IMR-90 (cell line): ENCODE results near the gene NR0B2. TPM values are rescaled to one million over a fixed set of nuclear protein-coding genes. Genes with fewer than 3 reads are reported as not detected.

ENCODE experiments used
- ATAC-seq: fragments of 200-7000 bp; cut with Tn5 transposase; 2 replicates; pipeline ENCODE4 v1.9.1; 2020; ENCODE audit warnings: low read depth, mild to moderate bottlenecking, moderate library complexity
- Bru-seq: library from RNA; stranded (reverse); fragments of 400-500 nt; gene quantifications from one replicate; lab custom pipeline; 2021; lab: Mats Ljungman, UMichigan
- BruChase-seq, 2 experiments: library from RNA; stranded (reverse); fragments of 400-500 nt; gene quantifications; one replicate each; lab custom pipeline; 2021; lab: Mats Ljungman, UMichigan
- BruUV-seq: library from RNA; stranded (reverse); fragments of 400-500 nt; replicated peaks from 2 replicates; lab custom pipeline; 2021; lab: Mats Ljungman, UMichigan
- CTCF ChIA-PET: fragments of 300-600 bp; formaldehyde crosslinking; extraction: SDS; loops from one replicate; lab custom pipeline; 2021; ENCODE audit warnings: antibody characterized with exemption; lab: Yijun Ruan, JAX
- POLR2A ChIA-PET: fragments of 300-600 bp; sonication (Branson Sonifier 250); formaldehyde crosslinking; loops from one replicate; lab custom pipeline; 2022; ENCODE audit warnings: antibody characterized with exemption; ENCODE audit not compliant: unreplicated experiment; lab: Charles Lee
- DNase-seq: peaks from one replicate; pipeline ENCODE4 v3.0.0; 2013
- H2AFZ ChIP-seq: replicated peaks from 2 replicates; pipeline ENCODE3; 2013; ENCODE audit warnings: low read length, mild to moderate bottlenecking; ENCODE audit not compliant: poor library complexity
- H2AK5ac ChIP-seq: 2 replicates; pipeline ENCODE4 v1.6.1; 2013; ENCODE audit warnings: low read depth, low read length, inconsistent platforms
- H2AK9ac ChIP-seq: replicated peaks from 2 replicates; pipeline ENCODE3; 2013; ENCODE audit warnings: mild to moderate bottlenecking, low read depth, low read length, moderate library complexity; ENCODE audit not compliant: poor library complexity
- H2BK120ac ChIP-seq: 2 replicates; pipeline ENCODE4 v1.6.1; 2013; ENCODE audit warnings: low read depth, low read length, inconsistent platforms
- H2BK15ac ChIP-seq: 3 replicates; pipeline ENCODE4 v1.6.1; 2013; ENCODE audit warnings: low read depth, low read length, inconsistent platforms
- H2BK20ac ChIP-seq: 2 replicates; pipeline ENCODE4 v1.6.1; 2013; ENCODE audit warnings: low read depth, mild to moderate bottlenecking, inconsistent platforms, low read length, moderate library complexity
- H2BK5ac ChIP-seq: 2 replicates; pipeline ENCODE4 v1.6.1; 2013; ENCODE audit warnings: mild to moderate bottlenecking, low read depth, low read length, inconsistent platforms; ENCODE audit not compliant: poor library complexity, severe bottlenecking
- H3K14ac ChIP-seq: replicated peaks from 2 replicates; pipeline ENCODE4 v1.6.1; 2013; ENCODE audit warnings: low read depth, low read length, inconsistent platforms
- H3K18ac ChIP-seq: 2 replicates; pipeline ENCODE4 v1.6.1; 2013; ENCODE audit warnings: low read depth, low read length, control low read depth
- H3K23ac ChIP-seq: 2 replicates; pipeline ENCODE4 v1.6.1; 2013; ENCODE audit warnings: low read depth, low read length, inconsistent platforms
- H3K27ac ChIP-seq: 2 replicates; pipeline ENCODE4 v1.5.1; 2013; ENCODE audit warnings: mild to moderate bottlenecking, control low read depth, low read length; ENCODE audit not compliant: insufficient read depth
- H3K27me3 ChIP-seq: 2 replicates; pipeline ENCODE4 v1.6.1; 2013; ENCODE audit warnings: low read length; ENCODE audit not compliant: control insufficient read depth, insufficient read depth
- H3K36me3 ChIP-seq: 2 replicates; pipeline ENCODE4 v1.6.1; 2013; ENCODE audit warnings: low read length, mixed read lengths; ENCODE audit not compliant: control insufficient read depth, insufficient read depth
- H3K4ac ChIP-seq: 2 replicates; pipeline ENCODE4 v1.6.1; 2013; ENCODE audit warnings: low read depth, low read length, inconsistent platforms
- H3K4me1 ChIP-seq: 2 replicates; pipeline ENCODE4 v1.6.1; 2013; ENCODE audit warnings: low read length, mixed read lengths; ENCODE audit not compliant: control insufficient read depth, insufficient read depth
- H3K4me2 ChIP-seq: 2 replicates; pipeline ENCODE4 v1.6.1; 2013; ENCODE audit warnings: low read depth, mild to moderate bottlenecking, control low read depth, low read length, moderate library complexity
- H3K4me3 ChIP-seq: 2 replicates; pipeline ENCODE4 v1.5.1; 2013; ENCODE audit warnings: low read depth, mild to moderate bottlenecking, control low read depth, low read length, moderate library complexity; ENCODE audit not compliant: insufficient read depth
- H3K56ac ChIP-seq: 2 replicates; pipeline ENCODE4 v1.6.1; 2013; ENCODE audit warnings: low read length, inconsistent platforms; ENCODE audit not compliant: insufficient read depth; ENCODE audit errors: extremely low read depth
- H3K79me1 ChIP-seq, 2 experiments: 2 replicates each; pipeline ENCODE4 v1.6.1; 2013; ENCODE audit warnings: low read length in 2 of 2, inconsistent platforms in 1 of 2, low read depth in 1 of 2
- H3K9ac ChIP-seq: 2 replicates; pipeline ENCODE4 v1.6.1; 2013; ENCODE audit warnings: low read depth, low read length, control low read depth
- H3K9me1 ChIP-seq: 2 replicates; pipeline ENCODE4 v1.6.1; 2013; ENCODE audit warnings: low read length, inconsistent platforms; ENCODE audit not compliant: insufficient read depth
- H3K9me3 ChIP-seq: 2 replicates; pipeline ENCODE4 v1.6.1; 2013; ENCODE audit warnings: low read length; ENCODE audit not compliant: control insufficient read depth, insufficient read depth
- H4K20me1 ChIP-seq: 2 replicates; pipeline ENCODE4 v1.6.1; 2013; ENCODE audit warnings: low read length, inconsistent platforms; ENCODE audit not compliant: insufficient read depth
- H4K5ac ChIP-seq: 2 replicates; pipeline ENCODE4 v1.6.1; 2013; ENCODE audit warnings: mild to moderate bottlenecking, low read depth, low read length, control low read depth
- H4K8ac ChIP-seq, 2 experiments: 2 replicates each; pipeline ENCODE4 v1.6.1; 2013; ENCODE audit warnings: low read depth in 2 of 2, low read length in 2 of 2, control low read depth in 1 of 2, inconsistent platforms in 1 of 2
- H4K91ac ChIP-seq: 2 replicates; pipeline ENCODE4 v1.6.1; 2013; ENCODE audit warnings: low read depth, low read length, inconsistent platforms; ENCODE audit not compliant: insufficient read depth
- BHLHE40 ChIP-seq: fragments of 150-350 bp; IDR thresholded peaks from 2 replicates; pipeline ENCODE4 v1.6.1; 2016; ENCODE audit warnings: mild to moderate bottlenecking, low read depth, low read length
- CEBPB ChIP-seq: IDR thresholded peaks from 2 replicates; pipeline ENCODE4 v1.6.1; 2012; ENCODE audit warnings: low read depth, low read length, improper control_type of control experiment
- CTCF ChIP-seq: conservative IDR thresholded peaks from 2 replicates; pipeline ENCODE4 v1.5.1; 2012; ENCODE audit warnings: mild to moderate bottlenecking, low read depth, low read length, improper control_type of control experiment
- FOS ChIP-seq: fragments of 150-350 bp; IDR thresholded peaks from 2 replicates; pipeline ENCODE4 v1.6.1; 2016; ENCODE audit warnings: low read depth, low read length
- MAFK ChIP-seq: IDR thresholded peaks from 2 replicates; pipeline ENCODE4 v1.6.1; 2012; ENCODE audit warnings: low read depth, low read length, improper control_type of control experiment
- MXI1 ChIP-seq: IDR thresholded peaks from 2 replicates; pipeline ENCODE4 v1.6.1; 2012; ENCODE audit warnings: low read depth, mild to moderate bottlenecking, low read length, moderate library complexity, borderline replicate concordance
- POLR2A ChIP-seq: IDR thresholded peaks from 2 replicates; pipeline ENCODE4 v1.6.1; 2012; ENCODE audit warnings: mild to moderate bottlenecking, low read depth, low read length
- RAD21 ChIP-seq: IDR thresholded peaks from 2 replicates; pipeline ENCODE4 v1.6.1; 2012; ENCODE audit warnings: low read length, improper control_type of control experiment
- RCOR1 ChIP-seq: IDR thresholded peaks from 2 replicates; pipeline ENCODE4 v1.6.1; 2012; ENCODE audit warnings: mild to moderate bottlenecking, low read length, improper control_type of control experiment; ENCODE audit not compliant: insufficient replicate concordance
- RFX5 ChIP-seq: IDR thresholded peaks from 2 replicates; pipeline ENCODE4 v1.8.0; 2012; ENCODE audit warnings: low read depth, mild to moderate bottlenecking, low read length, moderate library complexity
- WGBS, 2 experiments: methylation state at CpG; one replicate each; pipeline versions ENCODE4 v1.1.5 to v1.1.7; 2013; ENCODE audit warnings: missing lambda C conversion rate in 2 of 2; ENCODE audit not compliant: insufficient read length in 1 of 2; ENCODE audit errors: extremely low coverage in 2 of 2; 5-methylcytosine and 5-hydroxymethylcytosine counted together
- dilution Hi-C: fragments of 300-500 bp; cut with HindIII; formaldehyde crosslinking; loops from one replicate; pipeline ENCODE4 v1.14.3; 2018; ENCODE audit warnings: low sequenced_read_pairs; ENCODE audit not compliant: unreplicated experiment
- in situ Hi-C: fragments of 300-500 bp; cut with MboI; formaldehyde crosslinking; loops from 3 replicates; pipeline ENCODE4 v1.14.3; 2019; ENCODE audit warnings: low sequenced_read_pairs, inconsistent platforms, mixed read lengths
- intact Hi-C: fragments of 100-400 bp; cut with micrococcal nuclease; formaldehyde crosslinking; loops from 2 replicates; pipeline ENCODE4 v1.10.0; 2022
- long read RNA-seq: library from polyadenylated mRNA; unstranded; transcript quantifications from one replicate; pipeline ENCODE4 v2.0.0, GENCODE V29; 2021; ENCODE audit not compliant: unreplicated experiment
- polyA plus RNA-seq, 3 experiments: library from polyadenylated mRNA; depleted of rRNA; stranded (reverse); fragments of >200 nt; gene quantifications; 2 replicates each; pipeline ENCODE4 v1.2.3, GENCODE V29; 2012; ENCODE audit warnings: low replicate concordance in 1 of 3
- total RNA-seq: library from RNA; depleted of rRNA; stranded (reverse); fragments of >200 nt; gene quantifications from 2 replicates; pipeline ENCODE4 v1.2.3, GENCODE V29; 2012; rRNA removed
- TF ChIP-seq, protein P1 (sequence below): fragments of 150-350 bp; IDR thresholded peaks from 2 replicates; pipeline ENCODE4 v1.6.1; 2016; ENCODE audit warnings: low read depth, mild to moderate bottlenecking, low read length, moderate library complexity, borderline replicate concordance
- TF ChIP-seq, protein P2 (sequence below): fragments of 150-350 bp; IDR thresholded peaks from 2 replicates; pipeline ENCODE4 v1.6.1; 2017; ENCODE audit warnings: mild to moderate bottlenecking, antibody characterized with exemption, low read length, low read depth

The NR0B2 gene, protein sequence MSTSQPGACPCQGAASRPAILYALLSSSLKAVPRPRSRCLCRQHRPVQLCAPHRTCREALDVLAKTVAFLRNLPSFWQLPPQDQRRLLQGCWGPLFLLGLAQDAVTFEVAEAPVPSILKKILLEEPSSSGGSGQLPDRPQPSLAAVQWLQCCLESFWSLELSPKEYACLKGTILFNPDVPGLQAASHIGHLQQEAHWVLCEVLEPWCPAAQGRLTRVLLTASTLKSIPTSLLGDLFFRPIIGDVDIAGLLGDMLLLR
- total RNA-seq (not detected in 2 replicates), polyA plus RNA-seq (2012; rRNA removed) (not detected in 2 replicates), Bru-seq, nascent RNA (not detected), BruChase-seq, experiment 1, labeled RNA remaining after a 6-hour chase (percentile 21 among the genes with signal in this experiment), BruChase-seq, experiment 2, labeled RNA remaining after a 2-hour chase (not detected)
- not detected in 2 replicates for polyA plus RNA-seq (2012; cell fraction: cytosol; rRNA removed)
- polyA plus RNA-seq (2012; cell fraction: nucleus; rRNA removed; ENCODE audit: low replicate concordance): not detected in 2 replicates
- long read RNA-seq: 0 reads

- dilution Hi-C loops: no loop called here
- Histone ChIP-seq H4K91ac (no peak within 1 kb of the TSS), H2AFZ (no peak within 1 kb of the TSS), H2AK5ac (no peak within 1 kb of the TSS), H3K79me1 (no peaks in the 10 kb centered on the region), H4K8ac (no peak within 1 kb of the TSS), H3K9ac (no peak within 1 kb of the TSS), H4K5ac (no peak within 1 kb of the TSS), H2BK120ac (no peak within 1 kb of the TSS), H3K4me2 (no peak within 1 kb of the TSS), H3K23ac (no peak within 1 kb of the TSS), H3K56ac (no peak within 1 kb of the TSS), H2BK20ac (no peak within 1 kb of the TSS), H3K36me3 (no peaks in the 10 kb centered on the region), H3K27me3 (peaks cover 20% of the 10 kb centered on the region), H4K20me1 (no peaks in the 10 kb centered on the region), H3K9me3 (no peaks in the 10 kb centered on the region), H2BK15ac (no peak within 1 kb of the TSS), H2BK5ac (no peak within 1 kb of the TSS), H3K18ac (no peak within 1 kb of the TSS), H3K27ac (no peak within 1 kb of the TSS), H3K9me1 (no peaks in the 10 kb centered on the region), H3K4ac (no peak within 1 kb of the TSS), H3K4me1 (no peaks in the 10 kb centered on the region), H3K4me3 (no peak within 1 kb of the TSS), H2AK9ac (no peak within 1 kb of the TSS), H3K14ac (no peak within 1 kb of the TSS)
- BruUV-seq: no TSS peak
- ChIA-PET POLR2A (no interaction called here), CTCF (no interaction called here)
- in situ Hi-C loops: no loop called here
- WGBS, 2 experiments: 89% methylated on average over 3 of the region's 16 CpGs; no CpG with 5 or more reads in 1 of the 2 experiments
- intact Hi-C loops: no loop called here
- DNase-seq (no peak), ATAC-seq (no peak)
- no peak for TF ChIP-seq RAD21
- TF ChIP-seq RFX5: no peak
- no peak for TF ChIP-seq FOS
- no peak for TF ChIP-seq CTCF
- TF ChIP-seq, protein P1, sequence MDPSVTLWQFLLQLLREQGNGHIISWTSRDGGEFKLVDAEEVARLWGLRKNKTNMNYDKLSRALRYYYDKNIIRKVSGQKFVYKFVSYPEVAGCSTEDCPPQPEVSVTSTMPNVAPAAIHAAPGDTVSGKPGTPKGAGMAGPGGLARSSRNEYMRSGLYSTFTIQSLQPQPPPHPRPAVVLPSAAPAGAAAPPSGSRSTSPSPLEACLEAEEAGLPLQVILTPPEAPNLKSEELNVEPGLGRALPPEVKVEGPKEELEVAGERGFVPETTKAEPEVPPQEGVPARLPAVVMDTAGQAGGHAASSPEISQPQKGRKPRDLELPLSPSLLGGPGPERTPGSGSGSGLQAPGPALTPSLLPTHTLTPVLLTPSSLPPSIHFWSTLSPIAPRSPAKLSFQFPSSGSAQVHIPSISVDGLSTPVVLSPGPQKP: no peak
- TF ChIP-seq MXI1: no peak
- no peak for TF ChIP-seq POLR2A
- no peak for TF ChIP-seq RCOR1
- TF ChIP-seq MAFK: no peak
- TF ChIP-seq CEBPB: no peak
- no peak for TF ChIP-seq BHLHE40
- TF ChIP-seq, protein P2, sequence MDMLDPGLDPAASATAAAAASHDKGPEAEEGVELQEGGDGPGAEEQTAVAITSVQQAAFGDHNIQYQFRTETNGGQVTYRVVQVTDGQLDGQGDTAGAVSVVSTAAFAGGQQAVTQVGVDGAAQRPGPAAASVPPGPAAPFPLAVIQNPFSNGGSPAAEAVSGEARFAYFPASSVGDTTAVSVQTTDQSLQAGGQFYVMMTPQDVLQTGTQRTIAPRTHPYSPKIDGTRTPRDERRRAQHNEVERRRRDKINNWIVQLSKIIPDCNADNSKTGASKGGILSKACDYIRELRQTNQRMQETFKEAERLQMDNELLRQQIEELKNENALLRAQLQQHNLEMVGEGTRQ: no peak
Measured at GRCh38 chr1:26913754-26914619, at the start of gene NR0B2. NR0B2 (minus strand) TSS chr1:26913975; CDS start chr1:26913940, 35 bp downstream.
